DMS 273 (cell line): ENCODE results near the gene NEDD9.

ENCODE experiments used
- DNase-seq: peaks from one replicate; lab custom pipeline; 2025; ENCODE audit not compliant: unreplicated experiment; lab: John Stamatoyannopoulos, UW

NEDD9 gene

DNA sequence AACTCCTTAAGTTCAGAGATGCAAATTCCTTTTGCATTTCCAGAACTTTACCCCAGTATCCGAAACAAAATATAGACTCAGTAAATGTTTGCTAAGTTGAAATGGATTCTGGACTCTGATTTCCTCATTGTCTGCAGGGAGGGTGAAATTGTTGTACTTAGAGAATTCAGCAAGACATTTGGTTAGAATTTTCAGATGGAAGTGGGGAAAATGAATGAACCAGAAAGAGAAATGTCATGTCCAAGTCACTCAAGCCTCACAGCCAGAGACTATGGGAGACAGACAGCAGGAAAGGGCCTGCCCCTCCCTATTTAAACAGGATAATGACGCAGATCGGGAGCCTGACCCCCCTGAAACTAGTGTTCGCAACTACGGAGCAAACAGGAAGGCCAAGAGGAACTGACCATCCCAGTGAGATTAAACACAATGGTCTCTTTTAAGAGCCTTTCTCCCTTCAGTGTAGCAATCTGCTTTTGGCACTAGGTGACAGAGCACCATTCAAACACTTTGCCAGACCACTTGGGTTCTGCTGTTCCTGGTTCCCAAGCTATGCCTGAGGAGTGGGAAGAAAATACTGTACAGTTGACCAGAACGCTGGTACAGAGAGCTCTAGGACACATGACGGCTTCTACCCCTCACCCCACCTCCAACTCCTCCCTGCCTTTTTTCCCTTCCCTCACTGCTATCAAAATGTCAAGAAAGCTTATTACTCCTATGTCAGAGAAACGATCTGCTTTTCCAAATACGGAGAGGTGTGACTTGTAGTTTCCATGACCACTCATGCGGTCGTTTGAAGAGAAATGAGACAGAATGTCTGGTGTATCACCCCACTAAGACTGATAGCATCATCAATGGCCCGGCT, 13.7 kb downstream of the NEDD9 start:
- DNase-seq, result no peak

GRCh38 chr6:11218102-11218442, 14.4 kb downstream of the NEDD9 start:
- no peak for DNase-seq

- peak; percentile 66 for DNase-seq
Observed at GRCh38 chr6:11217360-11218101, 14.9 kb downstream of the NEDD9 start.

- DNase-seq, result no peak
Observed at GRCh38 chr6:11215773-11216172, 16.7 kb downstream of the NEDD9 start.

GRCh38 chr6:11214901-11215300, 17.6 kb downstream of the NEDD9 start:
- no peak for DNase-seq

- no peak for DNase-seq
Observed at GRCh38 chr6:11214084-11214833, 18.2 kb downstream of the NEDD9 start.

DNA sequence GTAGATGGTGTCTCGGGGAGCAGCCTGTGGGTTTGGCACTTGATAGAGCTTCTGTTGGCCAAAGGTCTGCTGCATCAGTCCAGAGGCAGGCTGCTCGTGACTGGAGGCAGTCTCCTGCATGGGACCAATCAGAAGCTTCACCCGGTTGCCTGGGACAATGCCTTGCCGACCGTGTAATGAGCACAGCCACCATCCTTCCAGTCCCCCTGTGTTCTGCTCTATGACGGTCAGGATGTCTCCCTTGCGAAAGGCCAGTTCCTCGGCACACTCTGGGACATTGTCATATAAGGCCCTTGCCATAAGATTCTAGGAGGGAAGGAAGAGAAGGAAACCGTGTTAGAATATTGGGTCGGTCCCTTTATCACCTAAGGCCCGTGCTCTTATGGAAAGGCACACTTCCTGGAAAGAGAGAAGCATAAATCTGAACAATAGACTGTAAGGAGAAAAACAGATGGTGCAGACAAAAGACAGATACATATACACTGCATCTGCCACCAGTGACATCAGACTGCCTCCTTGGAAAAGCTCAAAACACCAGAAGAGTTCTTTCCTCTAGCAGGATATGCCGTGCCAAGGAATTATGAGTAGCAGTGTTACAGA, 18.9 kb downstream of the NEDD9 start:
- no peak for DNase-seq

DNA sequence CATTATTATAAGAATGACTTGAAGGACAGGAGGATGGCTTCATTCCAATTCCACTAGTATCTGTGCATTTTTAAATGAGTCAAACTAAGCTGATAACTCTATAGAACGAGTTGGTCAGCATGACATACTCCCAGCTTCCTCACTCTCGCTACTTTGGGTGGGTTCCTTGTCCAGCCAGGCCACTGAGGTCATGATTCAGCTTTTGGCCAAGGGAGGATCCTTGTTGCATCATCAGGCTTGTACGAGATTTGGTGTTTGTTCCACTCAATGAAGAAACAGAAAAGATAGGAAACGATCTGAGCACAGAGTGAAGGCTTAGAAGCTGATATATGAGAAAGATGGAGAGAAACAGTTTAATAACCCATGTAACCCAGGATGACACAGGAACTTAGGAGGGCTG, 19.8 kb downstream of the NEDD9 start:
- DNase-seq, result no peak

DNA sequence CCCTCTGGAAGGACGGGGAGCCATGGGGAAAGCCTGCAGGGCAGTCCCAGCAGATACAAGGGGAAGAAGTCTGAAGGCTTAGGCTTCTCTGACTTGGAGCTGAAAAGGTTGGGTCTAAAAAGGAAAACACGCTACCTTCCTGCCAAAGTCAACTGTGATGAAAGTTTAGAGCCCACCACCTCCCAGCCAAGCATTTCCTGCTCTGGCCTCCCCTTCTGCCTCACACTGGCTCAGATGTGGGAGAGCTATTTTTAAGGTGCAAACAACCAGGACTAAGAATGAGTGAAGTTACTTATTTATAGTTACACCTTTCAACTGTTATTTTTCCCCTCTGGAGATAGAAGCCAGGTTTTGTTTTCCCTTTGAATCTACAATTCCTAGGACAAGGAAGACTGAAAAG, 21.2 kb downstream of the NEDD9 start:
- DNase-seq, result no peak

DNA sequence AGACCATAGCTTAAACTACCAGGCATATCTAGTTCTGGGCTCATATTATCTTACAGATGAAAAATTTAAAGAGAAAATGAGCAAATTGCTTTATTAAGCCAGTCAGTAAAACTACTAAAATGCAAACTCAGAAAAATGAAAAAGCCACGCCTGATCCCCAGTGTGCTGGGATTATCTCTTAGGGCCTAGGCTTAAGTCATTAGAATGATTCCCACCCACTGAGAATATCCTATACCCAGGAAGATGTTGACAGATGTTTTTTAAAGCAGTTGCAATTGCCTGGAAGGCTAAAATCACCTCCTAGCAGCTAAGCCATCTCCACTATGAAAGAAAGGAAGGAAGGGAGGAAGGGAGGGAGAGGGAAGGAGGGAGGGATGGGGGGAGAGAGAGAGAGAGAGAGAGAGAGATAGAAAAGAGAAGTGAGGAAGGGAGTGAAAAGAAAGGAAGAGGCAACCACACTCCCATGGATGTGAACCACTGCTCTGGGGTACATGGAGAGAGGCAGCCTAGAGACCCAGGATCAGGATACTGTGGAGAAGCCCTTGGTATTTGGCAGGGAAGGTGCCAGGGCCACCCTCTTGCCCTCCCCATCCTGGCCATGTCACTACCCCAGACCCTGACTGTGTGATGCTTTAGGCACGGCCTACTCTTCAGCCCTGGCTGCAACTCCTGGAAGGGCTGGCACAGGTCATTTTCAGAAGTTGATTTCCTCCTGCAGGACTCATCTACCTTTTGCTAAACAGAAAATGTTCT, 21.9 kb downstream of the NEDD9 start:
- DNase-seq, result no peak

- no peak for DNase-seq
Observed at GRCh38 chr6:11209906-11210305, 22.6 kb downstream of the NEDD9 start.

- DNase-seq, result no peak
Observed at GRCh38 chr6:11209369-11209768, 23.1 kb downstream of the NEDD9 start.

DNA sequence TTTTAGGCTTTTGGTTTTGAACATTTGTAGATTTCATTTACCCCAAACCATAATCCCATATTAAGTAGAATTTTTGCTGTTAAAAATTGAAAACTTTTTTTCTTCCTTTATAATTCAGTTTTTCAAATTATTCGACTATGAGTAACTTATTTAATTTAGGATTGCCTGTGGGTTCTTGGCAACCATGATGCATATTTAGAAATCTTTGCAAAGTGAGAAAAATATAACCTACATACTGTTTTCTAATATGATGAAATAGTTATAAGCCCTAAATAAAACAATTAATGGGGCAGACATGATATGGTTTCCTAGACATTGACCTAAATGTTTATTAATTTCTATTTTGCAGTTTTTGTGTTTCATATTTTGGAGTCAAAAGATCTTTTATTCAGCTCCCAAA, 23.6 kb downstream of the NEDD9 start:
- no peak for DNase-seq

GRCh38 chr6:11208267-11208666, 24.2 kb downstream of the NEDD9 start:
- DNase-seq, result peak; percentile 56

GRCh38 chr6:11207199-11207968, 25.1 kb downstream of the NEDD9 start:
- no peak for DNase-seq

- DNase-seq, result no peak
Observed at GRCh38 chr6:11206576-11206975, 25.9 kb downstream of the NEDD9 start.

DNA sequence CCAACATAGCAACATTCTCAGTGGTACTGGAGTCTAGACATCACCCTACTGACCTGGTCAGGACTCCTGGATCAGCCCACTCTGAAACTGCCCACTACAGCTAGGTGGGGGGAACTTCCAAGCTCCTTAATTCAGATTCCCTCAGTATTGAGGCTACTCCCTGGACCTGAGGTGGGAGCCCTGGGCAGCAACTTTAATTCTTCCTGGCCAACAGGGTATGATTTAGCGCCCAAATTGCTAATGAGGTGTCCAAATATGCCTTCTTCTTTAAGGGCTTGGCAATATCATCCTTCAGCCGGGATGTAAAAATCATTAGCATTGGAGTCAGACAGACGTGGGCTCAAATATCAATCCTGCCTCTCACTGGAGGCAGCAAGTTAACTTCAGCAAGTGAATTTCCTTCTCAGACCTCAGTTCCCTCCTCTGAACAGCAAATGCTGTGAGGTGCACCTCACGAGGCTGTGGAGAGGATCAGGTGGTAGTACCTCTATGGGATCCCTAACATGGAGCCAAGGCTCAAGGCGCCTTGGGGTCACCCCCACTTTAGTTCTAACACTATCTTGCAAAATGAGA, 27.6 kb downstream of the NEDD9 start:
- DNase-seq, result no peak

GRCh38 chr6:11204005-11204399, 28.5 kb downstream of the NEDD9 start:
- DNase-seq, result no peak

DNA sequence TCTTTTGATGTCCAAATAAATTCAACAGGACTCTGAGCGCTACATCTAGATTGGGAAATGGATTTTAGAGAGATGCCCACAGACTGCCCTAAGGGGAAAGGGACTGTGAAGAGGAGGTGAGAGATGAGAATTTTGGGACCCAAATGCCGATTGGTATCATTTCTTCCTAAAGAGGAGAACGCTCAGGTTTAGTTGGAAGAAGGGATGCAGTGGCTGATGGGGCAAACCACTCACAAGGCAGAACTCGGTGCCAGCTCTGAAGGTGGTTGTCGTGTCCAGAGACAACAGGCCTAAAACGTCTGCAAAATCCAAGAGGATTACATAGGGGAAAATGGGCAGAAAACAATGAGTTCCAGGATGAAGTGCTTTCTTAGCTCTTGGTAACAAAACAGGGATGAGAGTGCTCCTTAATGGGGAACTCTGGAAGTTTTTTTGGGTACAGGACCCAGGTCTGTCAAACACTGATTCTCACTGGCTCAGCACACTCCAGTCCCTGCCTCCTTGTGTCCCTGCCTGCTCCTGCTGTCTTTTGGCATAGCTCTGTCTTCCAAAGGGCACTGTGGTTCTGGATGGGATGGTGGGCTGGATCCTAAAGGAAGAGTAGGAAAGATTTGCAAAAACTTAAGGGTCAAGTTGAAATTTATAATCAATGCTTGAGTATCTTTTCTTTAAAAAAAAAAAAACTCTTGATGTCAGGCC, 29.0 kb downstream of the NEDD9 start:
- no peak for DNase-seq
